Stimulated activated CD4-positive, alpha-beta T cell treated with anti-CD3 and anti-CD28 coated beads, Interleukin-2, amount 100 ng/mL, for 4 hours (primary cell): ENCODE measurements around the gene SSTR5.
"Not testable (repeated sequence)": the region's sequence is repeated elsewhere in the genome, so short reads cannot be mapped to it uniquely, and the experiment has no call there.

Experiments
- DNase-seq: peaks from one replicate; pipeline ENCODE4 v3.0.0-alpha.2; 2020; ENCODE audit warnings: low read depth

SSTR5 gene

DNA sequence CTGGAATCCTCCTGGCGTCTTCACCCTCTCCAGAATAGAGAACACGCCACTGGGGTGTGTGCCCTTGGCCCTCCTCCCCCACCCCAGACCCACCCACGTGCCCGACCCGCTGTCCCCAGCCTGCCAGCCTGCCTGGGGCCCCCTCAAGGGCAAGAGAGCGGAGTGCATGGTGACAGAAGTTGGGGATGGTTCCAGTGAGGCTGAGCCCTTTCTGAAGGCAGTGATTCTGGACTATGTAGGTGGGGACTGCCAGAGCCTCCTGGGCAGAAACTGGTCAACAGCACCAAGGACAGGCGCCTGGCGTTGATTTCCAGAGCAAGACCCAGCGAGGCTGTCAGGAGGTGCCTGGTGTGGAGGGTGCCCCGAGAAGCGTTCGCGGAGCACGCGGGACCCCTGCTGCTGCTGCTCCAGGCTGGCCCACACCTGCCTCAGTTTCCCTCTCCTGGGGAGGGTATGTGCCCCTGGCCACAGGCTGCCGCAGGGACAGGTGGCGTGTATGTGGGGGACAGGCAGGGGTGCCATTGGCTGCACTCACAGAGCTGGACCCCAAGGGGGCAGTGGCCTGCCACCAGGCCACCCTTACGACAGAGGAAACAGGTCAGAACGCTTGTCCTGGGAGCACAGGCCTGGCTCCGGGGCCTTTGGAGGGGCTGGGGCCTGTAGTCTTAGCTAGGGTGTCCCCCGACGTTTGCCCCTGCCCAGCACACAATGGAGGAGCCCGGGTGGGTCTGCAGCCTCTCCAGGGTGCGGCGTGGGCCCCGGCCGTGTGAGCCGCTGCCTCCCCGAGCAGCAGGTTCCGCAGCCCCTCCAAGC, 1.2 kb downstream of the SSTR5 start:
- DNase-seq, result no peak

DNA sequence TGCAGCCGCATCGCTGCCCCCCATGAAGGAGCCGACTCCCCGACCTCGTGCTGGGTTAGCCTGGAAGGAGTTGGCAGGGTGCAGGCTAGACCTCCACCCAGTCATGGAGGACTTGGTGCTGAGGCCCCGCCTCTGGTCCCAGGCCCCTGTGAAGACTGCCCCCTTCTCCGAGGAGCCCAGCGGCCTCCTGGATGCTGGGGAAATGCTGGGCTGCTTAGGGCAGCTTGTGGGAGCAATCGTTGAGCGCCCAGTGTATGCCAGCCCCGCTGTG, 1.8 kb downstream of the SSTR5 start:
- DNase-seq, result no peak

DNA sequence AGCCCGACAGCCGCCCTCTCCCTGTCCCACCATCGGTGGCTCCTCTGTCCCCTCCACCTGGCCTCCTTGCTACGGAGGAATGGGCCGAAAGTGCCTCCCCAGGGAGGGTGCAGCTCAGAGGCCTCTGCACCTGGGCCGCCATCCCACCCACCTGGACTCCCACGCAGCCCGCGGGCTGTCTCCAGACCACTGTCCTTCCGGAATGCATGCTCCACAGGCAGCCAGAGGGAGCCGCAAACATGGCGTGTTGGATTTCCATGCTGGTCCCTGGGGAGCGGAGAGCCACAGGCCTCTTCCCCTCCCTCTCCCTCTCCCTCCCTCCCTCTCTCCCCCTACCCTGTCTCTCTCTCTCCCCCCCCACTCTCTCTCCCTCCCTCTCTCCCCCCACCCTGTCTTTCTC, 3.0 kb downstream of the SSTR5 start:
- DNase-seq, result no peak

DNA sequence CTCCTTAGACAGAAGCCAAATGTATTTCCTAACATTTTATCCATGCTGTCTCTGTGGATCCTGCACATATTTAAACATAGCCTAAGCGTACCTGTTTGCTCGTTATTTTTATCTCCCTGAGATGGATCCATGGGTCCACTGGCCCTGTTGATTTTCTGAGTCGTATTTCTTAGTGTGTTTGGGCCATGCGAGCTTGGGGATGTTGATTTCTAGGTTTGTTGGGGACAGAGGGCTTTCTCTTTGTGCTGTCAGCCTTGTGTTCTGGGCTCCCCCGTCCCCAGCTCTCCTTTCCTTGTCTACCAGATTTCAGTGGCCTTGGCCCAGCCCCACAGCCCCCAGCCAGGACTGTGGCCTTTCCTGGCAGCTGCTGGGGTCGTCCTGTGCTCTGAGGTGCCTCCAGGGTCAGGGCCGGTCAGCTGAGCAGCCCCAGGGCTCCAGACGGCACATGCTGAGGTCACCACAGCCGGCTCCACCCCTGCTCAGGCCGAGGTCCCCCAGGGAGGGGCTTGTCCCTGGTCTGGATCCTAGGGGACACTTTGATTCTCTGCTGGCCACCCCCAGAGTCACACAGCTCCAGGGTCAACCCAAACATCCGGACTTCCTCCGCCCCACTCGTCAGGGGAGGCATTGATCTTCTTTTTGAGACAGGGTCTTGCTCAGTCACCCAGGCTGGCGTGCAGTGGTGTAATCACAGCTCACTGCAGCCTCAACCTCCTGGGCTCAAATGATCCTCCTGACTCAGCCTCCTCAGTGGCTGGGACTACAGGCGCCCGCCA, 4.4 kb downstream of the SSTR5 start:
- DNase-seq, result no peak

DNA sequence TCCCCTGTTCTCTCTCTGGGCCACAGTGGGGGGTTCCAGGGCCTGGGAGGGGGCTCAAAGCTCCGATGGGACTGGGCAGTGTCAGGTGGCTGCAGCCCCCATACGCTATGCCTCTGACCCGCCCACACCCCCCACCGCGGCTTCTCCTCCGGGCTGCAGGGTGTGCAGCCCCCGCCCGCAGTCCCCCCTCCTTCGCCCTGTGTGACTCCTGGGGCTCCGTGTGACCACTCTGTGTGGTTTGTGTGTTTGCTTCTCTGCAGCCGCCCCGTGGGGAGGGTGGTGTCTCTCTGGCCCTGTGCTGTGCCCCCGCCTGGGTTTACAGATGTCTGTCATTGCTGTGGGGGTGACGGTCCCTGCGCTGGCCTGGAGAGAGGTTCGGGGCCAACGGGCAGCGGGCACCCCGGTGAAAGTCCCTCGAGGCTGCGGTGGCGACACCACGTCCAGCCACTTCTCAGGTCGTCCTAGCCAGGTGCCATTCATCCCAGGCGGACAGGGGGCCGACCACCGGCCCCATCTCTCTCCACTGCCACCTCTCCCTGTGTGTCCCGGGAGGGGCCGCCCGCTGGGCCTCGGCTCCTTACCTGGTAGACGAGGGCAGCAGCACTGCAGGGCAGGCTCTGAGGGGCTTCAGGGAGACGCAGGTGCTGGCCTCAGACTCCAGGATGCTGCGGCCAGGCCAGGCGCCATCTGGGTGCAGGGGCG, 5.5 kb downstream of the SSTR5 start:
- no peak for DNase-seq

DNA sequence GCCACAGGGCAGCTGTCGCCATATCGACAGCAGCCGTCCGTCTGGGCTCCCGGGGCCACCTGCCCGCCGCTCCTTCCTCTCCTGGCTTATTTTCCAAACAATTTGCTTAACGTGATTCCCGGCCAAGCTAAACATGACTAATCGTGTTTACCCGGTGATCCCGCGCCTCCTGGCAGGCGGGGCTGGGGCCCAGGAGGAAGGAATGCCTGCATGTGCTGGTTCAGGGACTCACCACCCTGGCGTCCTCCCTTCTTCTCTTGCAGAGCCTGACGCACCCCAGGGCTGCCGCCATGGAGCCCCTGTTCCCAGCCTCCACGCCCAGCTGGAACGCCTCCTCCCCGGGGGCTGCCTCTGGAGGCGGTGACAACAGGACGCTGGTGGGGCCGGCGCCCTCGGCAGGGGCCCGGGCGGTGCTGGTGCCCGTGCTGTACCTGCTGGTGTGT, 6.1 kb downstream of the SSTR5 start:
- DNase-seq, result no peak

DNA sequence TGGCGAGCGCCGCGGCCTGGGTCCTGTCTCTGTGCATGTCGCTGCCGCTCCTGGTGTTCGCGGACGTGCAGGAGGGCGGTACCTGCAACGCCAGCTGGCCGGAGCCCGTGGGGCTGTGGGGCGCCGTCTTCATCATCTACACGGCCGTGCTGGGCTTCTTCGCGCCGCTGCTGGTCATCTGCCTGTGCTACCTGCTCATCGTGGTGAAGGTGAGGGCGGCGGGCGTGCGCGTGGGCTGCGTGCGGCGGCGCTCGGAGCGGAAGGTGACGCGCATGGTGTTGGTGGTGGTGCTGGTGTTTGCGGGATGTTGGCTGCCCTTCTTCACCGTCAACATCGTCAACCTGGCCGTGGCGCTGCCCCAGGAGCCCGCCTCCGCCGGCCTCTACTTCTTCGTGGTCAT, 6.8 kb downstream of the SSTR5 start:
- DNase-seq, result no peak

DNA sequence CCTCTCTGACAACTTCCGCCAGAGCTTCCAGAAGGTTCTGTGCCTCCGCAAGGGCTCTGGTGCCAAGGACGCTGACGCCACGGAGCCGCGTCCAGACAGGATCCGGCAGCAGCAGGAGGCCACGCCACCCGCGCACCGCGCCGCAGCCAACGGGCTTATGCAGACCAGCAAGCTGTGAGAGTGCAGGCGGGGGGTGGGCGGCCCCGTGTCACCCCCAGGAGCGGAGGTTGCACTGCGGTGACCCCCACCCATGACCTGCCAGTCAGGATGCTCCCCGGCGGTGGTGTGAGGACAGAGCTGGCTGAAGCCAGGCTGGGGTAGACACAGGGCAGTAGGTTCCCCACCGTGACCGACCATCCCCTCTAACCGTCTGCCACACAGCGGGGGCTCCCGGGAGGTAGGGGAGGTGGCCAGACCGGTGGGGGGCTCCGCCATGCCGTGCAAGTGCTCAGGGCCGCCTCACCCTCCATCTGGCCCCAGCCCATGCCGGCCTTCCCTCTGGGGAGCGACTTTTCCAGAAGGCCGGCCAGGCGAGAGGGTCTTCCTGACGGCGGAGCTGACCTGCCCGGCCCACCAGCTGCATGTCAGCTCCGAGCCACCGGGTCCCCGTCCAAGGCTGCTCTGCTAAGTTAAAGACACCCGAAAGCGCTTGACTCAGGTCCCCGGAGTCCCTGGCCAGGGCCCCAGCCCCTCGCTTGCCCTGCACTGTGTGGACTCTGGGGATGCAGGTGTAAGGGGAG, 7.4 kb downstream of the SSTR5 start:
- no peak for DNase-seq

DNA sequence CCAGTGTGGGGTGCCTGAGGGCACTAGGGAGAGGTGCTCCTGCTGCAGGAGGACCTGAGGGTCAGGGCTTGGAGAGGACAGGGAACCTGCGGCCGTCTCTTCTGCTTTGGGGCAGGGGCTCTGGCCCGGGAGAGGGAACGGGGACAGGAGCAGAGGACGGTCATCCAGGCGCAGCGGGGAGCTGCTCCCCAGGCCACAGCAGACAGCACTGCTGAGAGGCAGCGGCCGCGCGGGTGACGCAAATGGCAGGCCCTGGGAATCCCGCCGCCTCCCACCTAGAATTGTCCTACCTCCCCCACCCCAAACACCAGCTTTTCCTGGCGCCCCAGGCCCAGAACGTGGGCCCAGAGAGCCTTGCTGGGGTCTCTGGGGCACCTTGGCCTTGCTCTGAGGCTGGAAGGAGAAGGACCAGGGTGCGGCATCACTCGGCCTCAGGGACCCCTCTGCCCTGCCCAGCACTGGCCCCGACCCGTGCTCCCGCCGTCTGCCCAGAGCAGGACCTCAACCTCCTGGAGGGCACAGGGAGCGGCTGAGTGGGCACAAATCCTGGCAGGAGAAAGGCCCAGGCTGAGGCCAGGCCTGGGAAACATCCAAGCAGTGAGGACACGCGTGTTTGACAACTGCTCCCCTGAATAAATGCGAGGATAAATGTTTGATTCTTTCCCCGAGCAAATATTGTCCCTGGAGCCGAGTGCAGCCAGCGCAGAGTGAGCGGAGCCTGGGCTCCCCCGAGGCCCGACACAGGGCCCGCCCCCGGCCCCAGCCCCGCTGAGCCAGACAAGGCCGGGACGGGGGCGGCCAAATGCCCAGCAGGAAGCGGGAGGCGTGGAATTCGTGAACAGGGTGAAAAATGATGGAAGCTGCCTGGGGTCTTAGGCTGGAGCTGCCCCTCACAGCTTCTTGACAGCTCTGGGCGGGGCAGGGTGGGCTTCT, 8.5 kb downstream of the SSTR5 start:
- DNase-seq, result no peak

DNA sequence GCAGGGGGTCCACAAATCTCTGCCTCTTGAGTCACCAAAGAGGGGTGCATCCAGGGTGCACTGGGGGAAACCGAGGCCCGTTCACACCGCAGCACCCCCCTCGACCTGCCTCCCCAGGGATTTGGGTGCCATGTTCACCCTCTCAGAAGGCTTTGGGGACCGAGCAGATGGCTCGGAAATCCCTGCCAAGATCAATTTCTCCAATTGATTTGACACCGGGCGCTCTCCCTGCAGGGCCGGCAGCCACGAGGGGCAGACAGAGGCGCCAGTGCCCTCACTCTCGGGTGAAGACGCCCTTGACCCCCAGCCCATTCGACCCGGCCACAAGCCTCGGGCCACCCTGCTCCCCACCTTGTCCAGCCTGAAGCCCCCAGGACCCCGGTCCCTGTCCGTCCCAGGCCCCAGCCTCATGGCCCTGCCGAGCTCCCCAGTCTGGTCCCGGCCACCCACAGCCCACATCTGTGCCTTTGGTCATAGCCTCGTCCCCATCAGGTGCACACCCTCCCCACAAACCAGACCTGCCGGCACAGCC, 9.3 kb downstream of the SSTR5 start:
- DNase-seq, result no peak

DNA sequence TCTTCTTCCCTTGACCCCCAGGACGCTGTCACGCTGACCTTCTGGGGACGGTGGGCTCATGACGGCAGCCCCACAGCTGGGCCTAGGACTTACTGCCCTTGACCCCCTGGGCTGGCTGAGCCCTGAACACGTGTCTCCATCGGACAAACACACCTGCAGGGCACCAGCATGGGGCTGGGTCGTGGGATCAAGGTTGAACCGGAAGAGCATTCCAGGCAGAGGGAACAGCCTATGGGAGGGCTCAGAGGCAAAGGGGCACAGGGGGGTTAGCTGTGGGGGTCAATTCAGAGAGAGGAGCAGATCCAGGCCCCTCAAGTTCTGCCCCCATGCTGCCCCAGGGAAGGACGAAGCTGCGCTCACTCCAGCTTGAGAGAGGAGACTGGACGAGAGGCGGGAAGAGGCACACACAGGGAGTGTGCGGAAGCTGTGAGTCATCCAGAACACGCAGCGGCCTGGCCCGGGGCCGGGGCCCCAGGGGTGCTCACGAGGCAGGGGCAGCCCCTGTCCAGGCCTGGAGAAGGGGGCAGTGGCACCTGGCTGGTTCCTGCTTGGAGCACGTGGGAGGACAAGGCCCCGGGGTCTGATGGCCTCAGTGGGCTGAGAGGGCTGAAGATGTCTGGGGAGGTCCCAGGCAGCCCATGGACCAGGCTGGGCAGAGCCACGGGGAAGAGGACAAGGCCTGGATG, 9.9 kb downstream of the SSTR5 start:
- no peak for DNase-seq

DNA sequence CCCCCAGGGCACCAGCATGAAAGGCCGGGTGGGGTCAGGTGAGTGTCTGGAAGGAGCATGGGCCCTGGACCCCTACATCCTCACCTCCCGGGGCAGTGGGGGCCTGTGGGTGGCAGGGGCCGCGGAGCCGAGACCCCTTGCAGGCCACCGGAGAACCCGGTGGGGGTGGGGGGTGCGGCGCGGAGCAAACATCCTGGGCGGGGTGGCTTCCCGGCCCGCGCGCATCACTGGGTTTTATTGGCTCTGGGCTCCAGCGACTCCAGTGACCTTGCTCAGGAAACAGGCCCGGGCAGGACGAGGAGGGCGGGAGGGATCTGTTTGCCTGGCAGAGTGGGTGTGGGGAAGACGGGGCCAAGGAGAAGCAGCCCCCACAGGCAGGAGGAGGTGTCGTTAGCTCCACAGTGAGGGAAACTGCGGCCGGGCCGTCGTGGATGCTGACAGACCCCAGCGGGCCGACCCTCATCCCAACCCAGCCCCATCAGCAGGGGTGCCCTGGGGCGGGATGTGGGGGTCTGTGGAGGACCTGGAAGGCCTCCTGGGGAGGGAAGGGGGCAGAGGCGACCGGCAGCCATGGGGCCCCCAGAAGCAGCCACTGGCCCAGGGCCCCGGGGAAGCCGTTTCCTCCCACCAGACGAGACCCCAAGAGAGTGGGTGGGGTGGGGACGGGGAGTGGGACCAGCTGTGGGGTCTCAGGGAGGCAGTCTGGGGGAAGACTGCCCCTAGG, 10.6 kb downstream of the SSTR5 start:
- no peak for DNase-seq

DNA sequence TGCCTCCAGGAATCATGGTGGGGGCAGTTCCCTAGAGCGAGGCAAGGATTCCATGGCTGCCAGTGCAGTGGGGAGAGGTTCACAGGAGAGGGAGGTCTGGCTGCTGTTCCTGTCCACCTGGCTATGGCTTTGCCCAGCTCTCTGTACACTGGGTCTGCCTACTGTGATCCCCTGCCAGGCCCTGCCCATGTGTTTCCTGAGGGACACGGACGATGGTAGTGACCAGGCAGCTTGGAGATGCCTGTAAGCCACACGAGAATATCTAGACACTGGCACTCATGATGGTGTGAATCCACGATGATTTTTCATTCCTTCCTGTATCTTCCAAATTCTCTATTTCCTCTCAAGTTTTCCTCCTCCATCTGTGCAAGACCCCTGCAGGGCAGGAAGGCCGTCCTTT, 12.4 kb downstream of the SSTR5 start:
- DNase-seq, result no peak

DNA sequence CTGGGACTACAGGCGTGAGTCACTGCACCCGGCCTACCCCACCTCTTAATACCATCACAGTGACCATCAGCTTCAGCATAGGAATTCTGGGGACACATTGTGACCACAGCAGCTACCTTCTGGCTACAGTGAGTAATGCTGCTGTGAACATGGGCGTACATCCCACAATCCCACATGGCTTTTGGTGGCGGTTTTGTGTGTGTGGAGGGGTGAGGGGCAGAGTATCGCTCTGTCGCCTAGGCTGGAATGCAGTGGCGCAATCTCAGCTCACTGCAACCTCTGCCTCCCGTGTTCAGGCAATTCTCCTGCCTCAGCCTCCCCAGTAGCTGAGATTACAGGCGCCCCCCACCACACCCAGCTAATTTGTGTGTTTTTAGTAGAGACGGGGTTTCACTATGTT, 13.9 kb downstream of the SSTR5 start:
- not testable (repeated sequence) for DNase-seq

DNA sequence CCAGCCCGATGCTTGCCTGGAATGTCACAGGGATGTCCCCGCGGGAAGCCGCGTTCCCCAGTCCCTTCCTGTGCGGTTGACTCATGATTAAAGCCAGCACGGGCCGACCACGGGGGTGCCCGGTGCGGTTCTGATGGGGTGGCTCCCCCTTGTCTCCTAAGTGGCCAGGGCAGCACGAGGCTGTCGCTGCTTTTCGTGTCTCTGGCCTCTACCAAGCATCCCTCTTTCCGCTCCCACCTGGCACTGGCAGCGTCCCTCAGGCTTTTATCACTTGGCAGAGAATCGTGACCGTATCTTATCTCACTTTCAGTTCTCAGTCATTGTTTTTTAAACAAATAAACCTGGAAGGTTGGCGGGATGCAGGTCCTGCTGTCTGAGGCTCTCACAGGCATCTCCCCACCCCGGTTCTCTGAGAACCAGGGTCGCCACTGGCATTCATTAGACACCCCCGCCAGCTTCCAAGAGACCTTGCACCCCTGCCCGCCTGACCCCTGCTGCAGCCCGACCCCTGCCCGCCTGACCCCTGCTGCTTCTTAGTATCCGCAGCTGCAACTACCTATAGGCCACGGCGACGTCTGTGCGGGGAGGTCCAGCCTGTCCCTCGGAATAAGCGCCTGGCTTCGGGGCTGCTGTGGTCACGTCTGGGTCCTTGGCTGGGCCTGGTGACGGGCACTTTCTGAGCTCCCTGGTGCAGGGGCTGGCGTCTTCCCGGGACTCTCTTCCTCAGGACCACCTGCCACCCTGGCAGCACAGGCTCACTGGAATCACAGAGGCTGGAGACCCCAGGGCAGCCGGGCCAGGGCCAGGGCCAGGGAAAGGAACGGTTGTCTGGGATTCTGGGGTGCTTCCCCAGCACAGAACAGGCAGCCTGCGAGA, 16.0 kb downstream of the SSTR5 start:
- DNase-seq, result no peak

DNA sequence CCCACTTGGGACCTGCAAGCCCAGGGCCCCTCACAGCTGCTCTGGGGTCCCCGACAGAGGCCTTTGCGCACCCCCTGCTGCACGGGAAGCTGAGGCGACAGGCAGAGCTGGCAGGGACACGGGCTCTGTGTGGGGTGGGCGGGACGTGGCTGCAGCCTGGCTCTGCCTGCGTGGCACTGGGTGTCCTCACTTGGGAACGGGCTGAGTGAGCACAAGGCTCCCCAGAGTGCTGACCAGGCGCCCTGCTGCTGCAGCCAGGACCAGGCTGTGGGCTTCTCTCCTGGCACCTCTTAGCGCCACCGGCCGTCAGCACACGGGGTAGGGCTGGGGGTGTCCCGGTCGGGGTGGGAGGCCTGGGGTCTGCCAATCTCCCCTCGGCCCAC, 16.9 kb downstream of the SSTR5 start:
- DNase-seq, result no peak

DNA sequence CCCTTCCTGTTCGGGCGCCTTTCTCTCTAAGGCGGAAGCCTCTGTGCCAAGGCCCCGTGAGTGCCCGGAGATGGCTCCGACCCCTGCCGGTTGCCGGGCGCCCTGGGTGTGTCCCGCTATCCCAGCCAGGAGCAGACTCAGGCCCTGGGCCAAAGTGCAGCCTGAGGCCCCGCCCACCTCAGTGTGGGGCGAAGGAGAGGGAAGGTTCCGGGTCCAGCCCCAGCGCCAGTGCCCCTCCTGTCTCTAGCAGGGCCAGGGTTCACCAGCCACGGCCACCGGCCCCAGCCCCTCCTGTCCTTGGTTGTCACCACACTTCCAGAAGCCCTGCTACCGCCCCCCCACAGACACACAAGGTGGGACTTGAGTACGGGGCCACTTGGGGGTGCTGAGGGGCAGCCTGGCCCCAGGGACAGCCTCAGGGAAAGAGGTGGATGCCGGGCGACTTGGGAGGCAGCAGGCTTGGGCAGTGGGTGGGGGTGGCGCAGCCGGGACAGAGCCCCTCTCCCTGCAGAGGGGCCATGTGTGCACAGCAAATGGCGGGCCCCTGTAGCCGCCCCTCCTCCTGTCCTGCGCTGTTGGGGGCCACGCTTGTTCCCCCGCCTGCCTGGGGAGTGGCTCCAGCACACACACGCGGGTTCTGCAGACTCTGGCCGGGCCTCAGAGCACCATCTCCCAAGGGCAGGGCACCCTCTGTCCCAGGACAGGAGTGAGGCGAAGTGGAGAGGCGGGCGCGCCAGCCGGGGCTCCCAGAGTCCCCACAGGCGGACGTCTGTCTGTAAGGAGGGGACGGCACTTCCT, 17.5 kb downstream of the SSTR5 start:
- DNase-seq, result no peak
